Activated CD8-positive, alpha-beta memory T cell treated with anti-CD3 and anti-CD28 coated beads, Interleukin-2, amount 50 U/mL, for 4 hours (primary cell): ENCODE results near the gene CSF2RB.

Experiments used
- DNase-seq: peaks from one replicate; pipeline ENCODE4 v3.0.0-alpha.2; 2020

CSF2RB gene

GRCh38 chr22:36913427-36914389 lies at the start of gene CSF2RB:
TSS of gene CSF2RB (plus strand) at chr22:36913628. CDS start at chr22:36922208, 8,580 bp downstream.
- no peak for DNase-seq

- DNase-seq, result no peak
Observed at GRCh38 chr22:36863979-36864378, 49.4 kb upstream of the CSF2RB start.

- no peak for DNase-seq
Observed at GRCh38 chr22:36864454-36865215, 48.8 kb upstream of the CSF2RB start.

GRCh38 chr22:36865346-36865745 lies 48.1 kb upstream of the CSF2RB start:
- no peak for DNase-seq

GRCh38 chr22:36867695-36868094 lies 45.7 kb upstream of the CSF2RB start:
- no peak for DNase-seq

GRCh38 chr22:36868546-36869181 lies 44.8 kb upstream of the CSF2RB start:
- DNase-seq, result no peak

GRCh38 chr22:36870250-36870649 lies 43.2 kb upstream of the CSF2RB start:
- DNase-seq, result no peak

GRCh38 chr22:36871669-36872081 lies 41.8 kb upstream of the CSF2RB start:
- DNase-seq, result no peak

- no peak for DNase-seq
Observed at GRCh38 chr22:36872084-36872483, 41.3 kb upstream of the CSF2RB start.

- DNase-seq, result no peak
Observed at GRCh38 chr22:36872866-36873498, 40.4 kb upstream of the CSF2RB start.

GRCh38 chr22:36873614-36874308 lies 39.7 kb upstream of the CSF2RB start:
- DNase-seq, result no peak

GRCh38 chr22:36874309-36874696 lies 39.1 kb upstream of the CSF2RB start:
- DNase-seq, result no peak

GRCh38 chr22:36874736-36875135 lies 38.7 kb upstream of the CSF2RB start:
- DNase-seq, result no peak

- no peak for DNase-seq
Observed at GRCh38 chr22:36875741-36876140, 37.7 kb upstream of the CSF2RB start.

- no peak for DNase-seq
Observed at GRCh38 chr22:36879775-36880174, 33.7 kb upstream of the CSF2RB start.

GRCh38 chr22:36881504-36882245 lies 31.8 kb upstream of the CSF2RB start:
- DNase-seq, result no peak

- DNase-seq, result no peak
Observed at GRCh38 chr22:36884349-36885158, 28.9 kb upstream of the CSF2RB start.

GRCh38 chr22:36885474-36885873 lies 28.0 kb upstream of the CSF2RB start:
- no peak for DNase-seq

- DNase-seq, result no peak
Observed at GRCh38 chr22:36886016-36886415, 27.4 kb upstream of the CSF2RB start.

GRCh38 chr22:36887162-36887561 lies 26.3 kb upstream of the CSF2RB start:
- DNase-seq, result no peak

- DNase-seq, result no peak
Observed at GRCh38 chr22:36891646-36892045, 21.8 kb upstream of the CSF2RB start.
